GM18873 (cell line): ENCODE results near the gene ZNF3.
"Not testable (repeated sequence)": the region's sequence is repeated elsewhere in the genome, so short reads cannot be mapped to it uniquely, and the experiment has no call there.

ENCODE experiments used
- ATAC-seq: cut with Tn5 transposase; IDR thresholded peaks from one replicate; pipeline ENCODE4 v1.9.1; 2021; ENCODE audit warnings: mild to moderate bottlenecking, moderate library complexity, moderate number of reproducible peaks; ENCODE audit not compliant: unreplicated experiment, low FRiP score

The ZNF3 gene

DNA sequence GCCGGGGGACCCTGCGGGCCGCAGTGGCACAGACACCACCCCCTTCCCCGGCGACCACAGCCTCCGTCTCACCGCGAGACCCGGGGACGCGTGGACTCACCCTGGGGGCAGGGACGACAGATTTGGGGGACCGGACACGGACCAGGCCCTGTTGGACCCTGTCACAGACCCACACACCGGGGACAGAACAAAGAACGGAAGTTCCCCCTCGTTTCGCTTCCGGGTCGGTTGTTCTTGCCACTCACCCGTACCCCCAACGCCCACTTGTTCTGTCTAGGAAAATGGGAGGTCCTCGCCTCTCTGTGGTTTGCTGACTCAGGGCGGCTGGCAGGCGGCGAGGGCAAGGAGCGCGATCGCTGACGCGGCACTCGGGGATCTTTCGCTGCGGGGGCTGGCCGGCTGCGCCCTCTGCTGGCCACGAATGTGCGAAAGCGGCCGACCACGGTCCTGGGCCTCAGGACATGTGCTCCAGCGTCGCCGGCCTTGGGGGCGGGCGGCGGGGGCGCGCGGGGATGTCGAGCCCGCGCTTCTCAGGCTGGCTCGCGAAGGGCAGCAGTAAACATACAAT lies at the start of gene ZNF3:
TSS of gene ZNF3 (minus strand) at position 189 of the 568 bp plus-strand sequence. CDS start 4,366 bp downstream, outside the sequence.
- peak; percentile 77 for ATAC-seq

DNA sequence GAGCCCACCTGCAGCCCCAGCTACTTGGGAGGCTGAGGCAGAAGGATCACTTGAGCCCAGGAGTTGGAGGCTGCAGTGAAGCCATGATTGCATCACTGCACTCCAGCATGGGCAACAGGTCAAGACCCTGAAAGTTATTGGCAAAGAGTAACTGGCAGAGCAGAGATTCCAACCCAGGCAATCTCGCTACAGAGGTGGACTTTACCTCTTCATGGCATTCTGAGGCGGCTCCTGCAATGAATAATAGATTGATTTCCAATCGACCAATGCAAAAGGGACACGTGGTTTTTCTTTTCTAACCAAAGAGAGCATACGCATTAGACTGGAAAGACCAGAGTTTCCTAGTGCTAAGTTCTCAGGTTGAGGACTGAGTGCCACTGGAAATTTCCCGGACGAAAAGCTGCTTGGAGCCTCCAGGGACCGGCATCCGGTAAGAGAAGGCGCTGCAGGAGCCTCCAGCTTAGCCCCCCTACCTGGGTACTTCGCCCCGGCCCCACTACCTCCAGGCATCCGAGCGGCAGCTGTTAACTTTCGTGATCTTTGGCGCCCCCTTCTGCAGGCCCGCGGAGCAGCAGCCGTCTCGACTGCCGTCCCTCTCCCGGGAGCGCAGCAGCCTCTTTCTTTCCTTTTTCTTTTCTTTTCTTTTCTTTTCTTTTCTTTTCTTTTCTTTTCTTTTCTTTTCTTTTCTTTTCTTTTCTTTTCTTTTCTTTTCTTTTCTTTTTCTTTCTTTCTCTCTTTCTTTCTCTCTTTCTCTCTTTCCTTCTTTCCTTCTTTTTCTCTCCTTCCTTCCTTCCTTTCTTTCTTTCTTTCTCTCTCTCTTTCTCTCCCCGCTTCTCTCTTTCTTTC lies 49.3 kb upstream of the ZNF3 start:
- no peak for ATAC-seq

DNA sequence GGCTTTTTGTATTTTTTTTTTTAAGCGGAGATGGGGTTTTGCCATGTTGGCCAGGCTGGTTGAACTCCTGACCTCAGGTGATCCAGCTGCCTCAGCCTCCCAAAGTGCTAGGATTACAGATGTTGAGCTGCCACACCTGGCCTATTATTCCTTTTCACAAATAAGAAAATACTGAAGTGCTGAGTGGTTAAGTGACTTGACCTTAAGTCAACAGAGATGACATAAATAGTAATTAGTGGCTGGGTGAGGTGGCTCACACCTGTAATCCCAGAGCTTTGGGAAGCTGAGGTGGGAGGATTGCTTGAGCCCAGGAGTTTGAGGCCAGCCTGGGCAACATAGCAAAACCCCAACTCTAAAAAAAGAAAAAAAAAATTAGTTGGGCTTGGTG lies 48.7 kb upstream of the ZNF3 start:
- not testable (repeated sequence) for ATAC-seq

DNA sequence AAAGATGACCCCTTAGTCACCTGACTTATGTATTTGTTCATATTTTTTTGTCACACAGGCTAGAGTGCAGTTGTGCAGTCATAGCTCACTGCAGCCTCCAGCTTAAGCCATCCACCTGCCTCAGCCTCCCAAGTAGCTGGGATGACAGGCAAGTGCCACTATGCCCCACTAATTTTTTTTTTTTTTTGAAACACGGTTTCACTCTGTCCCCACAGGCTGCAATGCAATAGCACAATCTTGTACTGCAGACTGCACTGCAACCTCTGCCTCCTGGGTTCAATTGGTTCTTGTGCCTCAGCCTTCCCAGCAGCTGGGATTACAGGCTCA lies 47.1 kb upstream of the ZNF3 start:
- no peak for ATAC-seq

DNA sequence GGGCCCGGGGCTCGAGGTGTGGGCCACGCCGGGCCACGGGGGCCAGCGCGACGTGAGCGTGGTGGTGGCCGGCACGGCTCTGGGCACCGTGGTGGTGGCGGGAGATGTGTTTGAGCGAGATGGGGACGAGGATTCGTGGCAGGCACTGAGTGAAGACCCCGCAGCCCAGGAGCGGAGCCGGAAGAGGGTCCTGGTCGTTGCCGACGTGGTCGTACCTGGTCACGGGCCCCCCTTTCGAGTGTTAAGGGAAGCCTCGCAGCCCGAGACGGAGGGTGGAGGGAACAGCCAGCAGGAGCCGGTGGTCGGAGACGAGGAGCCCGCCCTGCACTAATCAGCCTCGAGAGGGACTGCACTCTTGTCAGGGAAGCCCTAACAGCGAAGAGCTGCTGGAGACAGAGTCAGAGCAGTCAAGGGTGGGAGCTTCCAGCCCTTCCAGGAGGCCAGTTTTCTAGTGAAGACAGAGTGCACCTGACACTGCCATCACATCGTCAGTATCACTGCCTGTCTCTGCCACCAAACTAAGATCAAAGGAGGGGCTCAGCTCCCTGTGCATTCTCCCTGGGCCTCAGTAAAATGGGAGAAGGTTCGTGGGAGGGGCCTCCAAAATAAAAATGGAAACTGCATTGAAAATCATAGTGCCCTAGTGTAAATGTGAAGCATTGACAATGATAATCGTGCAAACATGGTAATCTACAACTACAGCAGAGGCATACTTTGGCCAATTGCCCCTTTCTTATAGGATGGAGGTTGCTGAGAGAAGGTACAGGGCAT lies 46.5 kb upstream of the ZNF3 start:
- no peak for ATAC-seq

DNA sequence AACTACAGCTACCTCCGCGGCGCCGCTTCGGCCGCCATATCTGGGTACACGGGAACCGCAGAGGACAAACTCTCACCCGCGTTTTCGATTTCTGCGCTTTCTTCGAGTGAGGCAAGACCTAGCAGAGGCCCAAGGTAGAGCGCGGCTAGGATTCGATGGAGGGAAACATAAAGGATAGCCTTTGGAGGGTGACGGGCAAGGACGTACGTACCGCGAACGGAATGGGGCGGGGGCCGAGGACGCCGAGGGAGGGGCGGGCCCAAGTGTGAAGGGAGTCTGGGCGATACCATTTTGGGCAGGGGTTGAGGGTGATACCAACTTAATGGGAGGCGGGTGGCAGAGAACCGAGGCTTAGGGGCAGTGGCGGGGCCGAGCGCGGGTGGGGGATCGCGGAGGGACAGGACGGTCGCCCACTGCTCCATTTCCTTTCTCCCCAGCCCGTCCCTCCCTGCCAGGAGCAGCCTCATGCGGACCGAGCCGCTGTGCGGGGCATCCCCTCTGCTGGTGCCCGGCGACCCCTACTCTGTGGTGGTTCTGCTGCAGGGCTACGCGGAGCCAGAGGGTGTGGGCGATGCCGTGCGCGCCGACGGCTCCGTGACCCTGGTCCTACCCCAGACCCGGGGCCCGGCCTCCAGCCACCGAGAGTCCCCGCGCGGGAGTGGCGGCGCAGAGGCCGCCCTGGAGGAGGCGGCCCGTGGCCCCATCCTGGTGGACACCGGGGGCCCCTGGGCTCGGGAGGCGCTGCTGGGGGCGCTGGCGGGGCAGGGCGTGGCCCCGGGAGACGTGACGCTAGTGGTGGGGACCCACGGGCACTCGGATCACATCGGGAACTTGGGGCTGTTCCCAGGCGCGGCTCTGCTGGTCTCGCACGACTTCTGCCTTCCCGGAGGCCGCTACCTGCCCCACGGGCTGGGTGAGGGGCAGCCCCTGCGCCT lies 45.7 kb upstream of the ZNF3 start, which contains the start of gene MBLAC1:
TSS of gene MBLAC1 (plus strand) at position 37 of the 935 bp plus-strand sequence. CDS start at position 466, 429 bp downstream.
- ATAC-seq, result peak; percentile 63

DNA sequence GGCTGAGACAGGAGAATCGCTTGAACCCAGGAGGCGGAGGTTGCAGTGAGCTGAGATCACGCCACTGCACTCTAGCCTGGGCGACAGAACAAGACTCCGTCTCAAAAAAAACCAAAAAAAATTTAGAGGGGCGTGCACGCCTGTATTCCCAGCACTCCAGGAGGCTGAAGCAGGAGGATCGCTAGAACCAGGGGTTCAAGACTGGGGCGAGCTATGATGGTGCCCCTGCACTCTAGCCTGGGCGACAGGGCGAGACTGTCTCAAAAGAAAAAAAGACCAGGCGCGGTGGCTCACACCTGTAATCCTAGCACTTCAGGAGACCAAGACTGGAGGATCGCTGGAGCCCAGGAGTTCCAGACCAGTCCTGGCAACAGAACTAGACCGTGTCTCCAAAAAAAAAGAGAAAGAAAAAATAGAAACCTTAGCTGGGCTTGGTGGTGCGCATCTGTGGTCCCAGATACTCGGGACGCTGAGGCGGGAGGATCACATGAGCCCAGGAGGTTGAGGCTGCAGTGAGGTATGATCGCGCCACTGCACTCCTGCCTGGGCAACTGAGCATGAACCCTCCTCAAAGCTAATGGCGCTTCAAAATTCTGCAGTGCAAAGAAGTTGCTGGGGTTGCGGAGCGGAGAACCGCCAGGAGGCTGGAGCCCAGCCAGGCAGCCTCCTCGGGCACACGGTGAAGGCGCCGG lies 44.9 kb upstream of the ZNF3 start:
- no peak for ATAC-seq

DNA sequence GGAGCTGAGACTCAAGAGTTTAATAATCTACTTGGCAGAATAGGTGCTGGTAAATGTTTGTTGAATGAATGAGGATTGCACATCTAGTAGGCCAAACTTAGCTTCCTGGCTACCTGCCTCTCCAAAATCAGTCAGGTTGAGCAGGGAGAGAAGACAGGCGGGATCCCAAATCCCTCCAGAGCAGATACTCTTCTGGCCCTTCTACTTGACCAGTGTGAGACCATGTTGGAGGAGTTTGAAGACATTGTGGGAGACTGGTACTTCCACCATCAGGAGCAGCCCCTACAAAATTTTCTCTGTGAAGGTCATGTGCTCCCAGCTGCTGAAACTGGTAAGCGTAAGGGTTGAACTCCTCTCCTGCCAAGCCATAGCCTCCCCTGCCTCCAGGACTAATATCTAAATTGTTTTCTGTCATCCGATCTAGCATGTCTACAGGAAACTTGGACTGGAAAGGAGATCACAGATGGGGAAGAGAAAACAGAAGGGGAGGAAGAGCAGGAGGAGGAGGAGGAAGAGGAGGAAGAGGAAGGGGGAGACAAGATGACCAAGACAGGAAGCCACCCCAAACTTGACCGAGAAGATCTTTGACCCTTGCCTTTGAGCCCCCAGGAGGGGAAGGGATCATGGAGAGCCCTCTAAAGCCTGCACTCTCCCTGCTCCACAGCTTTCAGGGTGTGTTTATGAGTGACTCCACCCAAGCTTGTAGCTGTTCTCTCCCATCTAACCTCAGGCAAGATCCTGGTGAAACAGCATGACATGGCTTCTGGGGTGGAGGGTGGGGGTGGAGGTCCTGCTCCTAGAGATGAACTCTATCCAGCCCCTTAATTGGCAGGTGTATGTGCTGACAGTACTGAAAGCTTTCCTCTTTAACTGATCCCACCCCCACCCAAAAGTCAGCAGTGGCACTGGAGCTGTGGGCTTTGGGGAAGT lies 43.0 kb upstream of the ZNF3 start:
- ATAC-seq, result no peak

DNA sequence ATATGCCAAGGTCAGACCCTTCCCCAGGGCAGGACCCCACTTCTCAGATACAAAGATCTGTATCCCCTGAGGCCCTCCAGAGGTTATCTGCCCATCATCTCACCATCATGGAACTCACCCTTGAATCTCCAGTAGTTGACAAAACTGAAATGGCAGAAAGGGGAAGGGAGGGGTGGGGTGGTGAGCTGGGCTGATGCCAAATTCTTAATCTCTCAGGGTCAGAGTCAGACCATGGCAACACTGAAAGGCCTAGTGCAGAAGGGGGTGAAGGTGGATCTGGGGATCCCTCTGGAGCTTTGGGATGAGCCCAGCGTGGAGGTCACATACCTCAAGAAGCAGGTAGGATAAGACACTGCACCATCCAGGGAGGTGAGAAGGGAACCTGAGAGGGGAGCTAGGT lies 41.0 kb upstream of the ZNF3 start:
- ATAC-seq, result no peak

DNA sequence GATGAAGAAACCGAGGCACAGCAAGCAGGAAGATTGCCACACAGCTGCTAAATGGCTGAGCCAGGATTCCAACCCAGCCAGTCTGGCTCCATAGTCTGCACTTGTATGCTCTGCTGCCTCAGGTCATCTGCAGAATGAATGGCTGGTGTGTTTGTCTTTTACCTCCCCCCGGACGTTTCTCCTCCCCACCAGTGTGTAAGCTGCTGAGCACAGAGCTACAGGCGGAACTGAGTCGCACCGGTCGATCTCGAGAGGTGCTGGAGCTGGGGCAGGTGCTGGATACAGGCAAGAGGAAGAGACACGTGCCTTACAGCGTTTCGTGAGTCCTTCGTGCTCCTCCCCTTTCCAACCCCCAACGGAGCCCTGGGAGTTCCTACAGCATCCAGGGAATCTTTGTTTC lies 40.5 kb upstream of the ZNF3 start:
- ATAC-seq, result no peak

DNA sequence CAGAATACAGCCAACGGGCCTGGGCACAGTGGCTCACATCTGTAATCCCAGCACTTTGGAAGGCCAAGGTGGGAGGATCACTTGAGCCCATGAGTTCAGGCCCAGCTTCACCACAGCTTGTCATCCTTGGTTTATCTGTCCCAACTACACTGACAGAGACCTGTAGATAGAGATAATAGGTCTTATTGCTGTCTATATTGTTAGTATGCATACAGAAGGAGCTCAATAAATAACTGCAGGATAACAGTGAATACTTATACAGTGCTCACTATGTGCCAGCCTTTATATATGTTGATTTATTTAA lies 39.2 kb upstream of the ZNF3 start:
- no peak for ATAC-seq

DNA sequence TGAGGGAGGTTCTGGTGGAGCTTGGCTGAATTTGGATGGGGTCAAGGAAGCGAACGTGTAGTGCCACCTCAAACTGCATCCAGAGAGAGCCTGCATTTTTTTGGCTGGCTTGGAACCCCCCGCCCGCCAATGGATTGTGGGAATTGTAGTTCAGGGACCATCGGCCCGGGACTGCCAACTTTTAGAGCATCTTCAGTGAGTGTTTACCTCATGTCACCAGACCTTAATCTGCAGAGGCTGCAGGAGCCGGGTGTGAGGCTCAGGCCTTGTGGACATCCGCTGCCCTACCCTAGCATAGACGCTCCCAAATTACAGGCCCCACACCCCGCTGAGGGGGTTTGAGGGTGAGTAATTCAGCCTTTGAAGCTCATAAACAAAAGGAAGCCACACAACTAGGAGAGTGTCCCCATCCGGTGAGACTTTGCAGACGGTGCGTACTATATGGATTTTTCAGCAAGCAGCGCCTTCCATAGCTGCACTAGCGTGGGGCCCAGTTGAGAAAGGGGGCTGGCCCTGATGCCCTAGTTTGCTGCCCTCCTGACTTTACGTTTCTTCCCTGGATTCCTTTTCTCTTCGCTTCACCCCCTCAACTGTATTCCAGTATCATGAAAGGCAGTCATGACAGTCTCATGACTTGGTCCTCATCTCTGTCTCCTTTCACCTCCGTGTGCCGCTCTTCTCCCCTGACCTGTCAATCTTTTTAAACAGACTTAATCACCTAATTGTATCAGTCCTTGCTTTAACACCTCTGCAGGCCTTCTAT lies 38.6 kb upstream of the ZNF3 start:
- peak; percentile 18 for ATAC-seq

DNA sequence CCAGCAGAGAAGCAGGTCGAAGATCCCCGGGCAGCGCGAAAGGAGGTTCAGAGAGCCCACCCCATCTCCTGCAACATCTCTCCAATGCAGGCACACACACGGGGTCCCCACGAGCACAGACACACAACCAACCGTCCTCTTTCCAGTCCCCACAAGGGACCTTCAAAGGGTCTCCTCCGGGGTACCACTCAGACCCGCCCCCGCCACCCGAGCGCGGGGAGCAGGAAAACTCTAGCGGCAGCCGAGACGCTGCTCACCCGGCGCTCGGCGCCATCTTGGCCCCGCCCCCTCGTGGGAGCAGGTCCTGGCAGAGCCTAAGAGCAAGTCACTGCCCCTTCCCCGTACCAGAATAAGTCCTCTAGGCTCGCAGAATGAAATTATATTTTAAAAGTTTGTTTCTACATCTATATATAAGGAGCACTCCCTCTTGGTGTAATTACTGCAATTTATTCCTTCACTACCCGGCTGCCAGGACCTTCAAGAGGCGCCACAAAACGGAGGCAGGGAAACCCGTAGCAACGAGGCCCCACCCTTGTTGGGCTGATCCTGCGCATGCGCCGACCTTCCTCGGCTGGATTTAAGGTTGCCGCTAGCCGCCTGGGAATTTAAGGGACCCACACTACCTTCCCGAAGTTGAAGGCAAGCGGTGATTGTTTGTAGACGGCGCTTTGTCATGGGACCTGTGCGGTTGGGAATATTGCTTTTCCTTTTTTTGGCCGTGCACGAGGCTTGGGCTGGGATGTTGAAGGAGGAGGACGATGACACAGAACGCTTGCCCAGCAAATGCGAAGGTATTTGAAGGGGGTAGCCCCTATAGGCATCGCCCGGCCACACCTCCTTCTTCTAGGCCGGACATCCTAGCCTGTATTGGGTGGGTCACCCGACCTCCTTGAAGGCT lies 37.8 kb upstream of the ZNF3 start, which contains the start of the genes CNPY4 and TAF6:
TSS of gene CNPY4 (plus strand) at position 563 of the 898 bp plus-strand sequence. CDS start at position 674, 111 bp downstream.
TSS of gene TAF6 (minus strand) at position 287 of the 898 bp plus-strand sequence. CDS start 5,149 bp downstream, outside the sequence.
- peak; percentile 63 for ATAC-seq

DNA sequence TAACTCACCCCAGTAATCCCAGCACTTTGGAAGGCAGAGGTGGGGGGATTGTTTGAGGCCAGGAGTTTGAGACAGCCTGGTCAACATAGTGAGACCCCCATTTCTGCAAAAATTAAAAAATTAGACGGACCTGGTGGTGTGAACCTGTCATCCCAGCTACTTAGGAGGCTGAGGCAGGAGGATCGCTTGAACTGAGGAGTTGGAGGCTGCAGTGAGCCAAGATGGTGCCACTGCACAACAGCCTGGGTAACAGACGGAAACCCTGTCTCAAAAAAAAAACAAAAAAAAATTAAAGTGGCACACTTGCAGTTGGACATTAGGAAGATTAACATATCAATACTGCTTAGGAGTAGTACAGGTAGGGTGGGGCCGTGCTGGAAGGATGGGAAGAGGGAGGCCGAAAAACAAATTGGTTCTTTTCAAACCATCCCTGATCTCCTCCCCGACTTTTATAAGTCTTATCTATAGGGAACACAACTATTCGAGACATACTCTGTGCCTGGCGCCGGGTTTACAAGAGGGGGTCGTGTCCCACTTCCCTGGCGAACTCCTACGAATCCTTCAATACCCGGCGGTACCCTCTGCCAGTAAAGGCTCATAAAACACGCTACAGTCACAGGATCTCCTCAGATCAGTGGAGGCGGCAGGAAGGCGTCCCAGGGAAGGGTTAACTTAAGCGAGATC lies 37.0 kb upstream of the ZNF3 start:
- no peak for ATAC-seq

DNA sequence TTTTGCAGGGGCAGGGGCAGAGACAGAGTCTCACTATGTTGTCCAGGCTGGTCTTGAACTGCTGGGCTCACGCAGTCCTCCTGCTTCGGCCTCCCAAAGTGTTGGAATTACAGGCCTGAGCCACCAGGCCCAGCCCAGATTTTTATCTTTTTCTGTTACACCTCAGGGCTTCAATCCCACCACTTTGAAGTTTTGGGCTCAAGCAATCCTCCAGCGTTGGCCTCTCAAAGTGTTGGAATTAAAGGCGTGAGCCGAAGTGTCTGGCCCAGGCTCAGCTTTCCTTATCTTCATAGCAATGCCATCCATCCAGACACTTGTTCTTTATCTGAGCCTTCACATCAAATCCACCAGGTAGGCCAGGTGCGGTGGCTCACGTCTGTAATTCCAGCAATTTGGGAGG lies 33.5 kb upstream of the ZNF3 start:
- ATAC-seq, result no peak

DNA sequence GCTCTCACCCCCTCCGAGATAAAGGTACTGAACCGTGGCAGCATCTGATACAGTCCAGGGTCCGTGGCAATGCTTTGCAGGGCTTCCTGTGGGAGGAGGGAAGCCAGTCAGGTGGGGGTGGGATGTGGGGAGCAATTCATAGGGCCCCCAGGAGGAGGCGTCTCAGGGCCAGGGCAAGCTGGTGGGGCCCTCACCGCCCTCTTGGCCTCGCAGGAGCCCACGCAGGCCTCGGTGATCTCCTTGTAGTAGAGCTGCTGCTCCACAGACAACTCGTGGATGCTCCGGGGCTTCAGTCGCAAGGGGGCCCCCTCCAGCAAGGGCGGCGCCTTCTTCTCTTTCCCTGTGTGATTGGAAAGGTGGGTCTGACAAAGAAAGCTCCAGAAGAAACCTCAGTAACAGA lies 30.4 kb upstream of the ZNF3 start:
- ATAC-seq, result no peak
